Esophagus muscularis mucosa (tissue), 4 donors: Measurements from ENCODE around the gene MYH15. TPM values are rescaled to one million over a fixed set of nuclear protein-coding genes. Genes with fewer than 3 reads are reported as not detected.

Experiments used
- DNase-seq: peaks from one replicate; pipeline ENCODE4 v3.0.0-alpha.2; 2017; ENCODE audit errors: extremely low spot score
- H3K27ac ChIP-seq, 4 donors: fragments of 200-600 bp; sonication (generic); replicated peaks in 1 of 4; 1 replicate in 3 of 4; 2 replicates in 1 of 4; pipeline ENCODE4 v1.5.1; 2016 to 2019; ENCODE audit warnings: mild to moderate bottlenecking in 1 of 4
- H3K27me3 ChIP-seq, 4 donors: fragments of 200-600 bp; sonication (generic); one replicate each; pipeline versions ENCODE4 v1.5.1 to v1.6.0; 2016 to 2019
- H3K36me3 ChIP-seq, 4 donors: fragments of 200-600 bp; sonication (generic); one replicate each; pipeline ENCODE4 v1.5.1; 2016 to 2019
- H3K4me1 ChIP-seq, 4 donors: fragments of 200-600 bp; sonication (generic); one replicate each; pipeline ENCODE4 v1.5.1; 2016 to 2019
- H3K4me3 ChIP-seq, 4 donors: fragments of 200-600 bp; sonication (generic); 1 replicate in 2 of 4; 2 replicates in 2 of 4; pipeline ENCODE4 v1.5.1; 2016 to 2019; ENCODE audit warnings: mild to moderate bottlenecking in 4 of 4, moderate library complexity in 1 of 4
- H3K9me3 ChIP-seq, 4 donors: fragments of 200-600 bp; sonication (generic); 1 replicate in 3 of 4; 2 replicates in 1 of 4; pipeline ENCODE4 v1.5.1; 2016 to 2019
- EP300 ChIP-seq: sonication (generic); formaldehyde crosslinking; IDR thresholded peaks from one replicate; pipeline ENCODE4 v1.6.1; 2017; ENCODE audit warnings: antibody characterized with exemption
- POLR2A ChIP-seq: fragments of 450-650 bp; IDR thresholded peaks from one replicate; pipeline ENCODE4 v1.6.1; 2017; ENCODE audit warnings: antibody characterized with exemption, moderate library complexity, mild to moderate bottlenecking, low read depth
- POLR2AphosphoS5 ChIP-seq, 2 donors: sonication (generic); formaldehyde crosslinking; IDR thresholded peaks; one replicate each; pipeline ENCODE4 v1.6.1; 2017; ENCODE audit warnings: antibody characterized with exemption in 2 of 2
- WGBS: methylation state at CpG from one replicate; pipeline ENCODE4 v1.1.5; 2018; 5-methylcytosine and 5-hydroxymethylcytosine counted together
- intact Hi-C: fragments of 100-400 bp; cut with DNase I; formaldehyde crosslinking; loops from one replicate; pipeline ENCODE4 v1.15.1; 2023
- total RNA-seq, 4 donors: library from RNA; depleted of rRNA; stranded (reverse); fragments of >200 nt; gene quantifications; one replicate each; pipeline versions ENCODE4 v1.1.0 to v1.2.1, GENCODE V29; 2016
- TF ChIP-seq, protein P1 (sequence below), 3 experiments: fragments of 200-600 bp in 2 of 3; fragments of 450-650 bp in 1 of 3; sonication (generic) in 2 of 3; IDR thresholded peaks; one replicate each; pipeline ENCODE4 v1.5.1; 2017 to 2019; ENCODE audit warnings: antibody characterized with exemption in 3 of 3, mild to moderate bottlenecking in 2 of 3, moderate library complexity in 1 of 3

The MYH15 gene
- total RNA-seq, 4 donors from 2014 or later, result under 0.01 to 0.34 (median 0.12) TPM

DNA sequence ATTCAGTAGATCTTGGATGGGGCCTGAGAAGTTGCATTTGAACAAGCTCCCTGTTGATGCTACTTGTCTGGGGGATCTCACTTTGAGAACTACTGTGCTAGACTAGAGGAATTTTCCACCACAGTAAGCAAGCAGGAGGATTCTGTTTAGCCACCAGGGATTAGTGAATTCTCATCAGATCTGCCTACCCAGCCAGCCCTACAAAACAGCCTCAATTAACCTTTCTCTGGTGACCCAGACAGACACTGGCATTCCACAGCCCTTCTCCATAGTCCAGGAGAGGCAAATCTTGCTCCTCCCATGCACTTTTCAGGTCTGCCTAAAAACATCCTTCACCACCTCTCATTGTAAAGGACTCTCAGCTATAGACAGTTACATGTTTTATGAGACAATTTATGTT, 16.7 kb upstream of the MYH15 start:
- peaks cover 16 to 50% (median 28%) of the 10 kb centered on the region in 4 donors for H3K4me1 ChIP-seq
- H3K36me3 ChIP-seq, result no peaks in the 10 kb centered on the region
- no peak for TF ChIP-seq POLR2A
- TF ChIP-seq, protein P1, sequence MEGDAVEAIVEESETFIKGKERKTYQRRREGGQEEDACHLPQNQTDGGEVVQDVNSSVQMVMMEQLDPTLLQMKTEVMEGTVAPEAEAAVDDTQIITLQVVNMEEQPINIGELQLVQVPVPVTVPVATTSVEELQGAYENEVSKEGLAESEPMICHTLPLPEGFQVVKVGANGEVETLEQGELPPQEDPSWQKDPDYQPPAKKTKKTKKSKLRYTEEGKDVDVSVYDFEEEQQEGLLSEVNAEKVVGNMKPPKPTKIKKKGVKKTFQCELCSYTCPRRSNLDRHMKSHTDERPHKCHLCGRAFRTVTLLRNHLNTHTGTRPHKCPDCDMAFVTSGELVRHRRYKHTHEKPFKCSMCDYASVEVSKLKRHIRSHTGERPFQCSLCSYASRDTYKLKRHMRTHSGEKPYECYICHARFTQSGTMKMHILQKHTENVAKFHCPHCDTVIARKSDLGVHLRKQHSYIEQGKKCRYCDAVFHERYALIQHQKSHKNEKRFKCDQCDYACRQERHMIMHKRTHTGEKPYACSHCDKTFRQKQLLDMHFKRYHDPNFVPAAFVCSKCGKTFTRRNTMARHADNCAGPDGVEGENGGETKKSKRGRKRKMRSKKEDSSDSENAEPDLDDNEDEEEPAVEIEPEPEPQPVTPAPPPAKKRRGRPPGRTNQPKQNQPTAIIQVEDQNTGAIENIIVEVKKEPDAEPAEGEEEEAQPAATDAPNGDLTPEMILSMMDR (IDR thresholded peaks at IDR 0.05), result no peak
- no peak for TF ChIP-seq EP300
- no peak for TF ChIP-seq POLR2AphosphoS5 (IDR thresholded peaks at IDR 0.05)
- no peaks in the 10 kb centered on the region for H3K9me3 ChIP-seq
- H3K4me3 ChIP-seq, result no peak overlapping the region
- no peak for DNase-seq
- intact Hi-C loops, result no loop called here
- no peak overlapping the region for H3K27ac ChIP-seq
- H3K27me3 ChIP-seq, result no peaks in the 10 kb centered on the region

DNA sequence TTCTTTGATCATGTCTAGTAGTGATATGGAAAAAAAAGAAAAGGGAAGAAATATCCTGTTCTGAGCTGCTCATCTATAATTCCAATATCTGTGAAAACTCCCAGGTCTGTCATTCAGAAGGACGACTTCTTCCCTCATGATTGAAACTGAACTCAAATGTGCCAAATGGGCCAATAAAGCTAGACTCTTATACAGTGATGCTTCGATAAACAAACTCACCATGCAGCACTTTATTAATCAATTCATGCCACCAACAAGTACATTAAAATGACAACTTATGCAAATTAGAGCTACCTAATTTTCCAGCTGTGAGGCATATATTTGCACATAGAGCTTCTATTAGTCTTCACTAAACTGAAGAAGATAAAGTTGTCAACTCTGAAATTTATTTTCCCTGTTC, 15.6 kb upstream of the MYH15 start:
- no peak overlapping the region for H3K27ac ChIP-seq
- H3K36me3 ChIP-seq, result no peaks in the 10 kb centered on the region
- no peak for DNase-seq
- WGBS, result 84% methylated on average over 2 of the region's 2 CpGs
- H3K4me1 ChIP-seq, result peaks cover 16 to 50% (median 28%) of the 10 kb centered on the region in 4 donors
- H3K4me3 ChIP-seq, result no peak overlapping the region
- TF ChIP-seq EP300 (no peak), POLR2AphosphoS5 (IDR thresholded peaks at IDR 0.05) (no peak), POLR2A (no peak)
- TF ChIP-seq, protein P1 (IDR thresholded peaks at IDR 0.05), result no peak
- H3K27me3 ChIP-seq, result no peaks in the 10 kb centered on the region
- intact Hi-C loops, result no loop called here
- H3K9me3 ChIP-seq, result no peaks in the 10 kb centered on the region

DNA sequence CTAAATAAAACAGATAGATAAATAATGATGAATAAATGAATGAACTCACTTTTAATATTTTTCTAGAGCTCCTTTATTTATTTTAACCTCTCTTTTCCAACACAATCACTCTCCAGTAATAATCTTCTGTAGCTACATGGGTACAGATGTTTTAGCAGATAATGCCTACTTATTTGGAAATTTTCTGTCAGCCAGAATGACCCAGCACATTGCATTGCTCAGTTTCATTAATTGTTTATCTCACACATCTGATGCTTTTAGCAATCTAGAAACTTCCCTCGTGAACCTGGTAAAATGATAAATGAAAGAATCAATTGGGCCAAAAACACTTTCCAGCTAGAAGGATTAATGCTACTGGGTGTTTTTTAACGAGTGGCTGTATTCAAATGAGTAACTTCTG, 14.9 kb upstream of the MYH15 start:
- intact Hi-C loops, result no loop called here
- no peaks in the 10 kb centered on the region for H3K27me3 ChIP-seq
- H3K27ac ChIP-seq, result peak overlapping the region; percentile 23 to 58 (median 39)
- no peaks in the 10 kb centered on the region for H3K9me3 ChIP-seq
- no peak overlapping the region for H3K4me3 ChIP-seq
- no peak for TF ChIP-seq EP300
- TF ChIP-seq, protein P1 (IDR thresholded peaks at IDR 0.05), result no peak
- TF ChIP-seq POLR2A, result no peak
- TF ChIP-seq POLR2AphosphoS5 (IDR thresholded peaks at IDR 0.05), result no peak
- no peaks in the 10 kb centered on the region for H3K36me3 ChIP-seq
- peaks cover 16 to 50% (median 28%) of the 10 kb centered on the region in 4 donors for H3K4me1 ChIP-seq
- no peak for DNase-seq
- 32% methylated on average over 2 of the region's 2 CpGs for WGBS

DNA sequence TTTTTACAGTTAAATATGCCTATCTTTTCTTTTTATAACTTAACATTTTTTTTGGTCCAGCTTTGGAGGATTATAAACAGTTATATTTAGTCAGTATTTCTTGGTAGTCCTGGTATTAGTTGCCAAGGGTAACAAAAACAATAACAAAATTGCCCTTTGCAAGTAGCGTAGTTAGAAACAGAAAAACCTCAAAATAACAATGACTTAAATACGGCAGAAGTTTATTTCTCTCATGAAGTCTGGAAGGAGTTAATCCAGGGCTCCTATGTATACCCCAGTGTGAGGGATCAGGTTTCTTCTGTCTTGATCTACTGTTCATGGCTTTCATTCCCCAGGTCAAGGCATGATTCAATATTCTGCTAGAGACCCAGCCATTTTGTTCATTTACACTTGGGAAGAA, 14.1 kb upstream of the MYH15 start:
- no peaks in the 10 kb centered on the region for H3K36me3 ChIP-seq
- WGBS, result 5% methylated on average over 2 of the region's 2 CpGs
- no peak for TF ChIP-seq EP300
- TF ChIP-seq POLR2AphosphoS5 (IDR thresholded peaks at IDR 0.05), result no peak
- TF ChIP-seq POLR2A, result no peak
- TF ChIP-seq, protein P1 (IDR thresholded peaks at IDR 0.05), result no peak
- no peak overlapping the region for H3K4me3 ChIP-seq
- no peaks in the 10 kb centered on the region for H3K27me3 ChIP-seq
- intact Hi-C loops, result no loop called here
- peak overlapping the region; percentile 23 to 58 (median 39) for H3K27ac ChIP-seq
- no peak for DNase-seq
- peaks cover 16 to 50% (median 26%) of the 10 kb centered on the region in 4 donors for H3K4me1 ChIP-seq
- H3K9me3 ChIP-seq, result no peaks in the 10 kb centered on the region

DNA sequence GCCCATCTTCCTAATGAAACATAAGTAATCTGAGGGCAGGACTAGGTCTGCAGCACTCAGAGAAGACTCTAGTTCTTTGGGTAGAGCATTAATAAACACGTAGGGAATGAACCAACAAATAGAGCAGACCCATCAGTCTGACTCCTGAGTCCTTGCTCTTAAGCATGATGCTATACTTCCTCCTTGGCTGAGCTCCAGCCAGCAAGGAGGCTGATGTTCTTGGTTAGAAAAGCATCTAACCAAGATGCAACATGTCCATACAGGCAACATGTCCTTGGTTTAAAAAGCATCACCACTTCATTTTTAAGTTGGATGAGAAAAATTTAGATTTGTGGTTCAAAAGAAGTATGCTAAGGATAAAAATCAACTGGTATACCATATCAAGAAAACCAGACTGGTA, 8.5 kb upstream of the MYH15 start:
- no peak overlapping the region for H3K4me3 ChIP-seq

More for the DNA sequence above, 8.5 kb upstream of the MYH15 start:
- H3K36me3 ChIP-seq, result no peaks in the 10 kb centered on the region
- H3K9me3 ChIP-seq, result no peaks in the 10 kb centered on the region
- intact Hi-C loops, result no loop called here
- H3K27ac ChIP-seq, result no peak overlapping the region
- H3K4me1 ChIP-seq, result peaks cover 0 to 7% (median 3%) of the 10 kb centered on the region in 4 donors
- TF ChIP-seq, protein P1 (IDR thresholded peaks at IDR 0.05), result no peak
- TF ChIP-seq EP300, result no peak
- H3K27me3 ChIP-seq, result no peaks in the 10 kb centered on the region
- 70% methylated on average over 1 of the region's 1 CpG for WGBS
- DNase-seq, result no peak
